Peyer's patch (tissue), 4 donors: ENCODE results near the gene KRT4. TPM values are rescaled to one million over a fixed set of nuclear protein-coding genes. Genes with fewer than 3 reads are reported as not detected.

Source experiments
- DNase-seq, 3 donors: peaks; one replicate each; pipeline ENCODE4 v3.0.0-alpha.2; 2017 to 2019
- H3K27ac ChIP-seq, 4 donors: fragments of 200-600 bp; sonication (generic); one replicate each; pipeline ENCODE4 v1.5.1; 2016 to 2019
- H3K27me3 ChIP-seq, 2 donors: fragments of 200-600 bp; sonication (generic); one replicate each; pipeline ENCODE4 v1.5.1; 2019
- H3K36me3 ChIP-seq, 3 donors: fragments of 200-600 bp; sonication (generic); one replicate each; pipeline ENCODE4 v1.5.1; 2016 to 2019
- H3K4me1 ChIP-seq, 4 donors: fragments of 200-600 bp; sonication (generic); one replicate each; pipeline ENCODE4 v1.5.1; 2016 to 2019
- H3K4me3 ChIP-seq, 4 donors: fragments of 200-600 bp; sonication (generic); 1 replicate in 3 of 4; 2 replicates in 1 of 4; pipeline ENCODE4 v1.5.1; 2016 to 2019; ENCODE audit warnings: mild to moderate bottlenecking in 1 of 4
- H3K9me3 ChIP-seq, 4 donors: fragments of 200-600 bp; sonication (generic); one replicate each; pipeline ENCODE4 v1.5.1; 2016 to 2019; ENCODE audit warnings: mild to moderate bottlenecking in 1 of 4
- POLR2A ChIP-seq, 2 donors: fragments of 450-650 bp; IDR thresholded peaks; one replicate each; pipeline ENCODE4 v1.5.1; 2017; ENCODE audit warnings: antibody characterized with exemption in 2 of 2, mild to moderate bottlenecking in 2 of 2, moderate library complexity in 2 of 2
- total RNA-seq, 4 donors: library from RNA; depleted of rRNA; stranded (reverse); fragments of >200 nt; gene quantifications; one replicate each; pipeline ENCODE4 v1.1.0, GENCODE V29; 2016
- TF ChIP-seq, protein P1 (sequence below), 6 experiments: fragments of 450-650 bp in 4 of 6; fragments of 200-600 bp in 2 of 6; sonication (generic) in 1 of 6; IDR thresholded peaks; one replicate each; pipeline ENCODE4 v1.5.1; 2017 to 2019; ENCODE audit warnings: antibody characterized with exemption in 6 of 6, mild to moderate bottlenecking in 3 of 6, moderate library complexity in 1 of 6

Gene KRT4
- total RNA-seq, 4 donors from 2014 or later, result not detected

DNA sequence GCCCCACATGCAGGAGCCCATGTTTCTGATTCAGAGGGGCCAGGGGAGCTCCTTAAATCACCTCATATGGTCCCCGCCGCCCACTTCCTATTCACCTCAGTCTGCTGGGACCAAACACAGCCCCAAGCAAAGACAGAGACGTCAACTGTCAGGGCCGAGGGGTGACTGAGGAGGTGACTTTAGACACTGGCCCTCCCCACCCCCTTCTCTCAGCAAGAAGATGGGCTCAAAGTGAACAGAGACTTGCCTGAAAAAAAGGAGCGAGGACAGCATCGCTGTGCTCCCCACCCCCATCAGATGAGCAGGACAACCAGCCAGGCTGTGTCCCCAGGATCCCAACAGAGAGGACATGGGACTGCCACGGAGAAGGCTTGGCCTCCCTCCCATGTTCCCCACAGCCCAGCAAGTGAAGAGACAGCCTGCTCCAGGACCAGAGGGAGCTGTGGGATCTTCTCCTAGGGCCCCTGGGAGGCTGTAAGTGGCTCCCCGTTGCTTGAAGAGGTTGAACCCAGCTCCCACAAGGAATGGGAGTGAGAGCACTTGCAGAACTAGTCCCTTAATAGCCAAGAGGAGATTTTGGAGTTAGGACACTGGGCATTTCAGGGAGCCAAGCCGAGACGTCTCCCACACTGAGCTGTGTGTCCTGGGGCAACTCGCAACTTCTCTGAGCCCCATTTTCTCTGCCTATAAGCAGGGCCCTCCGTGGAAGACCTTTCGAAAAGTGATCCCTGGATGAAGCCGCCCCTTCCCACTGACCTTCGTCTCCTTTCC is 21.5 kb upstream of the KRT4 start:
- Histone ChIP-seq H3K36me3 (no peaks in the 10 kb centered on the region), H3K9me3 (no peaks in the 10 kb centered on the region), H3K27me3 (no peaks in the 10 kb centered on the region), H3K27ac (no peak overlapping the region), H3K4me1 (no peaks in the 10 kb centered on the region), H3K4me3 (no peak overlapping the region)
- TF ChIP-seq POLR2A (IDR thresholded peaks at IDR 0.05), result no peak
- TF ChIP-seq, protein P1, sequence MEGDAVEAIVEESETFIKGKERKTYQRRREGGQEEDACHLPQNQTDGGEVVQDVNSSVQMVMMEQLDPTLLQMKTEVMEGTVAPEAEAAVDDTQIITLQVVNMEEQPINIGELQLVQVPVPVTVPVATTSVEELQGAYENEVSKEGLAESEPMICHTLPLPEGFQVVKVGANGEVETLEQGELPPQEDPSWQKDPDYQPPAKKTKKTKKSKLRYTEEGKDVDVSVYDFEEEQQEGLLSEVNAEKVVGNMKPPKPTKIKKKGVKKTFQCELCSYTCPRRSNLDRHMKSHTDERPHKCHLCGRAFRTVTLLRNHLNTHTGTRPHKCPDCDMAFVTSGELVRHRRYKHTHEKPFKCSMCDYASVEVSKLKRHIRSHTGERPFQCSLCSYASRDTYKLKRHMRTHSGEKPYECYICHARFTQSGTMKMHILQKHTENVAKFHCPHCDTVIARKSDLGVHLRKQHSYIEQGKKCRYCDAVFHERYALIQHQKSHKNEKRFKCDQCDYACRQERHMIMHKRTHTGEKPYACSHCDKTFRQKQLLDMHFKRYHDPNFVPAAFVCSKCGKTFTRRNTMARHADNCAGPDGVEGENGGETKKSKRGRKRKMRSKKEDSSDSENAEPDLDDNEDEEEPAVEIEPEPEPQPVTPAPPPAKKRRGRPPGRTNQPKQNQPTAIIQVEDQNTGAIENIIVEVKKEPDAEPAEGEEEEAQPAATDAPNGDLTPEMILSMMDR (IDR thresholded peaks at IDR 0.05), result no peak
- DNase-seq, result no peak

DNA sequence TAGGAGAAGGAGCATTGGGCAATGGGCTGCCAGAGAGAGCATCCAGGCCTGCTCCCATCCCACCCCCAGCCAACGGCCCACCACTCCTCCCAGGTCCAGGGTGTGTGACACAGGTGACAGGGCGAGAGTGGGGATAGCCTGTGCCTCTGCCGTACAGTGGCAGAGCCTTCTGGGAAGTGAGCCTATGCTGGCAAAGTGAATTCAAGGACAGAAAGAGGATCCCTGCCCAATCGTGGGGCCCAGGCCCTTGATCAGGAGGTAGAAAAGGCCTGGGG is 20.7 kb upstream of the KRT4 start:
- H3K4me3 ChIP-seq, result no peak overlapping the region
- no peaks in the 10 kb centered on the region for H3K27me3 ChIP-seq
- no peaks in the 10 kb centered on the region for H3K4me1 ChIP-seq
- no peaks in the 10 kb centered on the region for H3K36me3 ChIP-seq
- no peak overlapping the region for H3K27ac ChIP-seq
- TF ChIP-seq POLR2A (IDR thresholded peaks at IDR 0.05), result no peak
- TF ChIP-seq, protein P1 (IDR thresholded peaks at IDR 0.05), result no peak
- H3K9me3 ChIP-seq, result no peaks in the 10 kb centered on the region
- no peak for DNase-seq

DNA sequence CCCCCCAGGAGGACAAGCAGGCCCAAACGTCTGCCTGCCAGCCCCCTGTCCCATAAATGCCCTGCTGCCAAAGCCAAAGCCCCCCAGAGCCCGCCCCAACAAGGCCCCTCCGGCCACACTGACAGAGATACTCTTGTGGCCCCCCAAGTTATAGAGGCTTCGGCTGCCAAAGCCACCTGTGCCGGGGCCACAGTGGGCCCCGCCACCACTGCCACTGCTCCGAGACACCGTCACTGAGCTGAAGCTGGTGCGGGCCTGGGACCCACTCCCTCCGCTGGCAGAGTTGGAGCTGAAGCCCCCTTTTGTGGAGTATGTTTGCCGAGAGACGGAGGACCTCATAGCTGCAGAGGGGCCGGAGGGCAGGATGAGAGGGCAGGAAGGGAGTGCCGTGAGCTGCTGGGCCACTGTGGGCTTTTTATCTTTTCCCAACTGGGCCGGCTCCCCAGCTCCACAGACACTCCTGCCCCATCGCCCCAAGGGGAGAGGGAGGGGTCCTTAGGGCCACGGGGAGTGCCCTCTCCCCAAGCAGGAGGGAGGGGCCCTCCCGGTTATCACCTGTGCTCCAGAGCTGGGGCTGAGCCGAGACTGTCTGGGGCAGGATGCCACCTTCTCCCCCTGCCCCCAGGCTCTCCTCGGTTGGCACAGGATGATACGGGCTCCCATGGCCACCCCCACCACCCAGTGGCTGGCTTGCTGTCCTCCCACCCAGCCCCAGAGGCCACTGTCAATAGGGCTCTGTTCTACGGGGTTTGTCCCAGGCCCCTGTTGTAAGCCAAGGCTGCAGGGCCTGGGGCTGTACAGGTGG is 20.2 kb upstream of the KRT4 start, which contains the start of gene KRT79:
KRT79 (minus strand) TSS at position 390 of the 805 bp plus-strand sequence; CDS start at position 339, 51 bp downstream.
- Histone ChIP-seq H3K4me3 (no peak within 1 kb of the TSS), H3K27me3 (no peaks in the 10 kb centered on the region), H3K36me3 (no peaks in the 10 kb centered on the region), H3K4me1 (no peaks in the 10 kb centered on the region), H3K27ac (no peak within 1 kb of the TSS), H3K9me3 (no peaks in the 10 kb centered on the region)
- TF ChIP-seq POLR2A (IDR thresholded peaks at IDR 0.05), result no peak
- TF ChIP-seq, protein P1 (IDR thresholded peaks at IDR 0.05), result no peak
- no peak for DNase-seq

DNA sequence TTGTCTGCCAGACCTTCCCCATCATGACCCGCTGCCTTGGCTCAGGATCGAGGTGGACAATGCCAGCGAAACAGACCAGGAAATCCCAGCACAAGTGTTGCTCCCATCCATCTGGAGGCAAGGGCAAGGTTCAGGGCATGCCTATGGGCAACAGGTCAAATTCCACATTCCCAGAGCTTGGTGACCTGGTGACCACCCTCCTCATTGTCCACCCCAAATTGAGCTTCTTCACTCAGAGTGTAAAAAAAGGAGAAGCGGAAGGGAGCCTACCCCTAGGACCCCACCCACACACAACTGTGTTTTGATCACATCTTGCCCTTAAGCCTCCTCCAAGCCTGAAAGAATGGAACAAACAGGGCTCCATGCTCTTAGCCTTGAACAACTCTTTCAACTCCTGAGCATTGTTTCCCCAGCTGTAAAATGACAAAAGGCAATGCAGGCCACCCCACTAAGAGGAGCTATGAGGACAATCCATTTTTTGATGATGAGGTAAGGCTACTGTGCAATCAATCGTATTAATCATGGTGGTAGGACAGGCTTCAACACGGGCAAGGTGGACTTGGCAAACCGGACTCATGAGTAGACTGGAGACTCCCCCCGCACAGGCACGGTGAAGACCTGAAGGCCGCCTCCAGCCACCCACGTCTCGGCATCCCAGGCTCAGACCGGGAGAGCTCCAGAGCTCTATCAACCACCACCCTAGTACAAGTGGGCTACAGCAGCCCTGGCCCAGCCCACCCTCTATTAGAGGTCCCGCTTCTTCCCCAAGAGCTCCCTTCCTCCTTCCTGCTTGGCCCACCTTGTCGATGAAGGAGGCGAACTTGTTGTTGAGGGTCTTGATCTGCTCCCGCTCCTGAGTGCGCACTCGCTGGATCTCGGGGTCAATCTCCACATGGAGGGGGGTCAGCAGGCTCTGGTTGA is 19.3 kb upstream of the KRT4 start:
- Histone ChIP-seq H3K27me3 (no peaks in the 10 kb centered on the region), H3K4me1 (no peaks in the 10 kb centered on the region), H3K36me3 (no peaks in the 10 kb centered on the region), H3K27ac (no peak overlapping the region), H3K9me3 (no peaks in the 10 kb centered on the region), H3K4me3 (no peak overlapping the region)
- TF ChIP-seq POLR2A (IDR thresholded peaks at IDR 0.05), result no peak
- TF ChIP-seq, protein P1 (IDR thresholded peaks at IDR 0.05), result no peak
- peak in 1 of 3 donors; percentile 55 for DNase-seq

DNA sequence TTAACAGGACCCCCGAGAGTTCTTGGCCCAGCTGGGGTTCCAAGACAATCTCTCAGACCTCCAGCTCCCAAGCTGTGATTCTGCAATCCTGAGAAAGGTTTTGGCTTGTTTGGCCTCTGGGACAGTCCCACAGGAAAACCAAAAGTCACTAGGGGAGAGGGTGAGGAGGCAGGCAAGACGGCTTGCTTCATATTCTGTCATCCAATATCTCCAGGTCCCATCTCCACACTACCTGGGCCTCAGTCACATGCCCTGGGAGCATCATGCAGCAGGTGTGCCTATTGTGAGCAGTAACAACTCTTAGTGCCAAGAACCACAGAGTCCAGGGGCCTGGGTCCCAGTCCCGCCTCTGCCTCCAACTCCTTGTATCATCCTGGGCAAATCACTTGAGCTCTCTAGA is 18.5 kb upstream of the KRT4 start:
- TF ChIP-seq POLR2A (IDR thresholded peaks at IDR 0.05), result no peak
- TF ChIP-seq, protein P1 (IDR thresholded peaks at IDR 0.05), result no peak
- Histone ChIP-seq H3K27ac (no peak overlapping the region), H3K36me3 (no peaks in the 10 kb centered on the region), H3K9me3 (no peaks in the 10 kb centered on the region), H3K4me3 (no peak overlapping the region), H3K4me1 (no peaks in the 10 kb centered on the region), H3K27me3 (no peaks in the 10 kb centered on the region)
- DNase-seq, result no peak
